MCF 10A (cell line): Measurements from ENCODE around the gene LMO7. TPM values are rescaled to one million over a fixed set of nuclear protein-coding genes. Genes with fewer than 3 reads are reported as not detected.

Experiments used
- BruUV-seq: library from RNA; stranded (reverse); fragments of 400-500 nt; replicated peaks from 2 replicates; lab custom pipeline; 2021; lab: Mats Ljungman, UMichigan
- CTCF ChIA-PET: fragments of 300-600 bp; sonication (Branson Sonifier 250); formaldehyde crosslinking; extraction: SDS; loops from one replicate; lab custom pipeline; 2021; ENCODE audit warnings: antibody characterized with exemption, inconsistent platforms; lab: Yijun Ruan, JAX
- POLR2A ChIA-PET: fragments of 300-600, 350-650 bp; sonication (Branson Sonifier 250); formaldehyde crosslinking; extraction: SDS; loops from one replicate; lab custom pipeline; 2020; ENCODE audit warnings: antibody characterized with exemption, inconsistent platforms; lab: Yijun Ruan, JAX
- DNase-seq: peaks from one replicate; pipeline ENCODE4 v3.0.0-alpha.2; 2018; ENCODE audit not compliant: unreplicated experiment
- H3K27ac Mint-ChIP-seq: one replicate; pipeline ENCODE4 v1.8.0; 2022; ENCODE audit warnings: mild to moderate bottlenecking, low read depth, mixed read lengths; ENCODE audit not compliant: unreplicated experiment
- H3K27me3 Mint-ChIP-seq: one replicate; pipeline ENCODE4 v1.8.0; 2022; ENCODE audit warnings: mixed read lengths; ENCODE audit not compliant: insufficient read depth, unreplicated experiment
- H3K36me3 Mint-ChIP-seq: one replicate; pipeline ENCODE4 v1.8.0; 2022; ENCODE audit warnings: mild to moderate bottlenecking, moderate library complexity, mixed read lengths; ENCODE audit not compliant: insufficient read depth, unreplicated experiment
- H3K4me1 Mint-ChIP-seq: one replicate; pipeline ENCODE4 v1.8.0; 2022; ENCODE audit warnings: mixed read lengths; ENCODE audit not compliant: insufficient read depth, unreplicated experiment
- H3K4me3 Mint-ChIP-seq: one replicate; pipeline ENCODE4 v1.8.0; 2022; ENCODE audit warnings: mild to moderate bottlenecking, moderate library complexity, mixed read lengths; ENCODE audit not compliant: unreplicated experiment
- H3K9me3 Mint-ChIP-seq: one replicate; pipeline ENCODE4 v1.8.0; 2022; ENCODE audit warnings: mixed read lengths; ENCODE audit not compliant: unreplicated experiment
- CTCF ChIP-seq: fragments of 200-600 bp; IDR thresholded peaks from one replicate; pipeline ENCODE4 v1.8.0; 2022; ENCODE audit warnings: antibody characterized with exemption, mild to moderate bottlenecking; ENCODE audit not compliant: unreplicated experiment
- intact Hi-C: fragments of 100-400 bp; cut with micrococcal nuclease; formaldehyde crosslinking; loops from 2 replicates; pipeline ENCODE4 v1.14.1; 2022
- total RNA-seq: library from RNA; stranded (reverse); gene quantifications from 2 replicates; pipeline ENCODE4 v1.2.3, GENCODE V29; 2022

Gene LMO7
- total RNA-seq, 1 experiment from 2014 or later, result 30.8 TPM

- no peaks in the 10 kb centered on the region for H3K27me3 Mint-ChIP-seq
- BruUV-seq, result no TSS peak
- no peak for DNase-seq
- no peaks in the 10 kb centered on the region for H3K36me3 Mint-ChIP-seq
- no peaks in the 10 kb centered on the region for H3K9me3 Mint-ChIP-seq
- intact Hi-C loops, result no loop called here
- POLR2A ChIA-PET, result interaction anchor here (1.1 to 8.7 kb wide), 15 partner anchors 8 to 110 kb away, joined by 3 to 104 read pairs (median 12); no protein-coding TSS in a partner anchor
- CTCF ChIA-PET, result interaction anchor here (0.6 to 11.0 kb wide), 7 partner anchors 11 to 565 kb away, joined by 3 to 93 read pairs (median 11); no protein-coding TSS in a partner anchor
- TF ChIP-seq CTCF, result no peak
- peak overlapping the region; percentile 99 for H3K27ac Mint-ChIP-seq
- no peak overlapping the region for H3K4me3 Mint-ChIP-seq
- peaks cover 44% of the 10 kb centered on the region for H3K4me1 Mint-ChIP-seq
Measured at GRCh38 chr13:75759531-75759930, 123.4 kb downstream of the LMO7 start.

- ChIA-PET POLR2A (interaction anchor here (0.6 to 8.7 kb wide), 31 partner anchors 8 to 1267 kb away, joined by 3 to 104 read pairs (median 5); partner anchors contain the start of gene FBXL3), CTCF (interaction anchor here (0.6 to 11.0 kb wide), 22 partner anchors 10 to 1242 kb away, joined by 3 to 93 read pairs (median 4); no protein-coding TSS in a partner anchor)
- no peaks in the 10 kb centered on the region for H3K9me3 Mint-ChIP-seq
- peaks cover 44% of the 10 kb centered on the region for H3K4me1 Mint-ChIP-seq
- peak overlapping the region; percentile 80 for H3K4me3 Mint-ChIP-seq
- H3K27ac Mint-ChIP-seq, result peak overlapping the region; percentile 99
- TSS peak; percentile 74 for BruUV-seq
- peak; percentile 28 for TF ChIP-seq CTCF
- intact Hi-C loops, result loop anchor here (1.0 to 5.0 kb wide), 3 partner anchors 64 to 712 kb away; no protein-coding TSS in a partner anchor
- peaks cover 2% of the 10 kb centered on the region for H3K36me3 Mint-ChIP-seq
- H3K27me3 Mint-ChIP-seq, result no peaks in the 10 kb centered on the region
- peak; percentile 81 for DNase-seq
Measured at GRCh38 chr13:75760131-75761021, 124.2 kb downstream of the LMO7 start.

- peak overlapping the region; percentile 80 for H3K4me3 Mint-ChIP-seq
- POLR2A ChIA-PET, result interaction anchor here (0.6 to 8.7 kb wide), 26 partner anchors 9 to 1215 kb away, joined by 3 to 104 read pairs (median 6); no protein-coding TSS in a partner anchor
- H3K27ac Mint-ChIP-seq, result peak overlapping the region; percentile 99
- intact Hi-C loops, result loop anchor here (5.0 kb wide), 2 partner anchors 111 to 711 kb away; no protein-coding TSS in a partner anchor
- peaks cover 9% of the 10 kb centered on the region for H3K36me3 Mint-ChIP-seq
- no TSS peak for BruUV-seq
- no peak for TF ChIP-seq CTCF
- DNase-seq, result peak; percentile 16
- H3K4me1 Mint-ChIP-seq, result peaks cover 44% of the 10 kb centered on the region
- H3K27me3 Mint-ChIP-seq, result no peaks in the 10 kb centered on the region
- CTCF ChIA-PET, result interaction anchor here (0.7 to 11.0 kb wide), 16 partner anchors 9 to 1241 kb away, joined by 3 to 93 read pairs (median 6); no protein-coding TSS in a partner anchor
- no peaks in the 10 kb centered on the region for H3K9me3 Mint-ChIP-seq
Measured at GRCh38 chr13:75761369-75761768, 125.2 kb downstream of the LMO7 start.
